ENCODE measurements around the gene THSD7A. TPM values are rescaled to one million over a fixed set of nuclear protein-coding genes. Genes with fewer than 3 reads are reported as not detected.

Gene THSD7A
- total and polyA plus RNA-seq, 9 of the 15 experiments (the other 6 are each of a cell fraction or from before 2014, with no cell fraction given) = 0.01 to 0.02 TPM; not detected in 7

GRCh38 chr7:11786186-11786585 lies 45.8 kb downstream of the THSD7A start:
- intact Hi-C loops (cut with micrococcal nuclease) (no loop called here), in situ Hi-C loops (cut with MboI) (no loop called here)
- no peaks in the 10 kb centered on the region for H3K9me1 ChIP-seq (ENCODE audit: control insufficient read depth, insufficient read depth, low read length)
- H3K4me1 ChIP-seq (replicated peaks in 1 of 2; ENCODE audit: control insufficient read depth in 2 of 2, insufficient read depth in 2 of 2, low read length in 2 of 2) = no peaks in the 10 kb centered on the region
- no peak overlapping the region for H3K4me3 ChIP-seq
- no peak for DNase-seq (ENCODE audit: extremely low read depth in 1 of 4, low spot score in 3 of 4)
- peaks cover 1% of the 10 kb centered on the region; the same call in 1 of the 2 replicates for H3K9me3 ChIP-seq (replicated peaks; ENCODE audit: control insufficient read depth, insufficient read depth, low read depth, low read length)
- H3K4me2 ChIP-seq (ENCODE audit: insufficient read depth, low read length) = no peak overlapping the region
- H2AFZ ChIP-seq (ENCODE audit: low read depth, low read length) = no peak overlapping the region
- H3K36me3 ChIP-seq (ENCODE audit: control insufficient read depth, insufficient read depth, low read length) = no peaks in the 10 kb centered on the region
- FAIRE-seq = no peak
- H4K20me1 ChIP-seq (replicated peaks; ENCODE audit: control insufficient read depth, insufficient read depth, low read length) = no peaks in the 10 kb centered on the region
- ChIA-PET CTCF (ENCODE audit: low intra/inter-chr PET ratio) (no interaction called here), POLR2A (no interaction called here)
- H3K27me3 ChIP-seq (ENCODE audit: control insufficient read depth in 2 of 2, insufficient read depth in 2 of 2, low read length in 2 of 2) = no peaks in the 10 kb centered on the region
- no peak overlapping the region for H3K27ac ChIP-seq (ENCODE audit: extremely low read depth, low read depth, low read length)
- no peak overlapping the region for H3K9ac ChIP-seq (ENCODE audit: insufficient read depth in 1 of 2, low read depth in 2 of 2, low read length in 2 of 2)
- ATAC-seq = no peak
- BruUV-seq (replicated peaks) = no TSS peak
- H3K79me2 ChIP-seq (ENCODE audit: control insufficient read depth, insufficient read depth, low read length) = no peaks in the 10 kb centered on the region
- WGBS (ENCODE audit: insufficient coverage, low coverage, missing lambda C conversion rate) = 0% methylated on average over 2 of the region's 2 CpGs
- TF ChIP-seq ZNF76 (CRISPR knock-in tag; IDR thresholded peaks at IDR 0.05; ENCODE audit: borderline replicate concordance) (no peak), HDAC3 (IDR thresholded peaks at IDR 0.05; ENCODE audit: borderline replicate concordance, partially characterized antibody) (no peak), MAFK (IDR thresholded peaks at IDR 0.05; ENCODE audit: low read length) (no peak), HMBOX1 (IDR thresholded peaks at IDR 0.05) (no peak), BCL6 (CRISPR knock-in tag; IDR thresholded peaks at IDR 0.05) (no peak), ZBTB17 (CRISPR knock-in tag; IDR thresholded peaks at IDR 0.05) (no peak), MYC (IDR thresholded peaks at IDR 0.05; ENCODE audit: low read depth, low read length) (no peak), MYC (CRISPR knock-in tag; IDR thresholded peaks at IDR 0.05; ENCODE audit: borderline replicate concordance, low read depth) (no peak), GTF2B (IDR thresholded peaks at IDR 0.05; ENCODE audit: extremely low read depth, insufficient read length) (no peak), MBD1 (CRISPR knock-in tag; IDR thresholded peaks at IDR 0.05) (no peak), ZNF124 (CRISPR knock-in tag; IDR thresholded peaks at IDR 0.05) (no peak), HNRNPUL1 (IDR thresholded peaks at IDR 0.05; ENCODE audit: low read length) (no peak), CBX1 (IDR thresholded peaks at IDR 0.05; ENCODE audit: low read depth) (no peak), E2F4 (CRISPR knock-in tag; IDR thresholded peaks at IDR 0.05; ENCODE audit: low read depth) (no peak), FIP1L1 (IDR thresholded peaks at IDR 0.05; ENCODE audit: low read depth, low read length, poor library complexity, severe bottlenecking) (no peak), TOE1 (IDR thresholded peaks at IDR 0.05; ENCODE audit: borderline replicate concordance) (no peak), TOE1 (CRISPR knock-in tag; IDR thresholded peaks at IDR 0.05; ENCODE audit: borderline replicate concordance, low read depth) (no peak), CHD2 (IDR thresholded peaks at IDR 0.05; ENCODE audit: low read depth, low read length) (no peak), FOXJ3 (CRISPR knock-in tag; IDR thresholded peaks at IDR 0.05) (no peak), ZNF274 (IDR thresholded peaks at IDR 0.05; ENCODE audit: borderline replicate concordance, low read depth, low read length) (no peak), FOXA3 (CRISPR knock-in tag; conservative IDR thresholded peaks at IDR 0.05 in 1 of 2, IDR thresholded peaks at IDR 0.05 in 1 of 2) (no peak)
